MM.1S (cell line): ENCODE results near the gene PLAC1.

Experiments used
- CTCF ChIP-seq: fragments of 300-600 bp; sonication (generic); IDR thresholded peaks from 2 replicates; pipeline ENCODE4 v1.5.1; 2016; ENCODE audit warnings: antibody characterized with exemption, low read length, mixed read lengths
- EZH2 ChIP-seq: fragments of 300-600 bp; sonication (generic); optimal IDR thresholded peaks from 2 replicates; pipeline ENCODE3; 2017; ENCODE audit warnings: low read depth, mild to moderate bottlenecking, antibody characterized with exemption, low read length, mixed read lengths
- EZH2phosphoT487 ChIP-seq: fragments of 300-600 bp; sonication (generic); IDR thresholded peaks from 2 replicates; pipeline ENCODE4 v1.6.1; 2018; ENCODE audit warnings: antibody characterized with exemption, low read length

GRCh38 chrX:134691453-134691852 is 33.2 kb upstream of the PLAC1 start:
- TF ChIP-seq EZH2phosphoT487 (no peak), CTCF (no peak), EZH2 (no peak)
